Measurements from ENCODE around the gene SKP1.

DNA sequence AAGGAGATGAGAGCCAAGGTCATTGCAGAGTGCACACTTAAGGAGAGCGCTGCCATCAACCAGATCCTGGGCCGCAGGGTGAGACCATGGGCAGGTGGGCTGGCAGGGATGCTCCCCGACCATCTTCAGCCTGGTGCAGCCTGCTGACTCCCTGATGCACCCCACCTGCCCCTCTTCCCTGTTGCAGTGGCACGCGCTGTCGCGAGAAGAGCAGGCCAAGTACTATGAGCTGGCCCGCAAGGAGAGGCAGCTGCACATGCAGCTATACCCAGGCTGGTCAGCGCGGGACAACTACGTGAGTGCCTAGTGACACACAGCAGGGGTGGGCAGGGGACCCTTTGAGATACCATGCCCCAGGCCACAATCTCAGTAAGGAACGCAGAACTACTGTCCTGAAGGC, 33.9 kb downstream of the SKP1 start:
- TF ChIP-seq POLR2A (IDR thresholded peaks at IDR 0.05) (no peak), CTCF (IDR thresholded peaks at IDR 0.05) (no peak)

Data from transverse colon (tissue), 3 donors.